Smooth muscle cell (in vitro differentiated cells): ENCODE measurements around the gene THBS4. TPM values are rescaled to one million over a fixed set of nuclear protein-coding genes. Genes with fewer than 3 reads are reported as not detected.

Source experiments
- DNase-seq: peaks from one replicate; lab custom pipeline; 2025; ENCODE audit not compliant: unreplicated experiment; lab: John Stamatoyannopoulos, UW
- H2AFZ ChIP-seq: fragments of 200-600 bp; sonication (generic); 2 replicates; pipeline ENCODE4 v1.6.0; 2016; ENCODE audit warnings: antibody characterized with exemption, low read depth, mild to moderate bottlenecking
- H3F3A ChIP-seq: fragments of 200-600 bp; sonication (generic); 2 replicates; pipeline ENCODE4 v1.6.0; 2017; ENCODE audit warnings: antibody characterized with exemption, low read depth
- H3K27ac ChIP-seq: fragments of 200-600 bp; sonication (generic); 2 replicates; pipeline ENCODE4 v1.5.1; 2016; ENCODE audit warnings: low read depth, mild to moderate bottlenecking
- H3K27me3 ChIP-seq: fragments of 200-600 bp; sonication (generic); 2 replicates; pipeline ENCODE4 v1.6.1; 2016; ENCODE audit warnings: low read depth, mild to moderate bottlenecking
- H3K36me3 ChIP-seq: fragments of 200-600 bp; sonication (generic); 2 replicates; pipeline ENCODE4 v1.5.1; 2016; ENCODE audit warnings: low read depth
- H3K4me1 ChIP-seq: fragments of 200-600 bp; sonication (generic); 2 replicates; pipeline ENCODE4 v1.5.1; 2016; ENCODE audit warnings: low read depth
- H3K4me2 ChIP-seq: fragments of 200-600 bp; sonication (generic); 2 replicates; pipeline ENCODE4 v1.6.0; 2016; ENCODE audit warnings: mild to moderate bottlenecking
- H3K4me3 ChIP-seq: fragments of 200-600 bp; sonication (generic); 2 replicates; pipeline ENCODE4 v1.5.1; 2016; ENCODE audit warnings: mild to moderate bottlenecking
- H3K79me2 ChIP-seq: fragments of 200-600 bp; sonication (generic); 2 replicates; pipeline ENCODE4 v1.6.0; 2016; ENCODE audit warnings: low read depth, mild to moderate bottlenecking
- H3K9ac ChIP-seq: fragments of 200-600 bp; sonication (generic); 2 replicates; pipeline ENCODE4 v1.6.0; 2016; ENCODE audit warnings: low read depth
- H3K9me3 ChIP-seq: fragments of 200-600 bp; sonication (generic); replicated peaks from 2 replicates; pipeline ENCODE4 v1.5.1; 2016; ENCODE audit warnings: low read depth
- H4K20me1 ChIP-seq: fragments of 200-600 bp; sonication (generic); 2 replicates; pipeline ENCODE4 v1.6.0; 2016; ENCODE audit warnings: low read depth
- whole genome bisulfite sequencing: methylation state at CpG from one replicate; pipeline ENCODE4 v1.1.7; 2016; ENCODE audit warnings: low lambda C conversion rate; 5-methylcytosine and 5-hydroxymethylcytosine counted together
- polyA plus RNA-seq: library from polyadenylated mRNA; unstranded; fragments of >200 nt; fragmentation: Nextera tagmentation; extraction: Ambion mirVana; gene quantifications from 2 replicates; pipeline ENCODE4 v1.2.1, GENCODE V29; 2016
- total RNA-seq: library from RNA; depleted of rRNA; stranded (reverse); fragments of >200 nt; gene quantifications from 2 replicates; pipeline ENCODE4 v1.2.3, GENCODE V29; 2014
- TF ChIP-seq, protein P1 (sequence below): fragments of 200-600 bp; sonication (generic); IDR thresholded peaks from 2 replicates; pipeline ENCODE4 v1.5.1; 2017; ENCODE audit warnings: borderline replicate concordance, mild to moderate bottlenecking, antibody characterized with exemption; ENCODE audit not compliant: insufficient read depth, poor library complexity, severe bottlenecking

Gene THBS4
- total and polyA plus RNA-seq, 2 experiments from 2014 or later, result 0.61 to 2.9 TPM

GRCh38 chr5:80068775-80069174 lies 33.6 kb downstream of the THBS4 start:
- Histone ChIP-seq H3K4me1 (no peaks in the 10 kb centered on the region), H3K4me3 (no peak overlapping the region), H3K27ac (no peak overlapping the region), H3K36me3 (no peaks in the 10 kb centered on the region), H4K20me1 (no peaks in the 10 kb centered on the region), H3K9me3 (no peaks in the 10 kb centered on the region), H3F3A (no peaks in the 10 kb centered on the region), H3K9ac (no peak overlapping the region), H2AFZ (no peak overlapping the region), H3K4me2 (no peak overlapping the region), H3K27me3 (no peaks in the 10 kb centered on the region), H3K79me2 (no peaks in the 10 kb centered on the region)
- TF ChIP-seq, protein P1, sequence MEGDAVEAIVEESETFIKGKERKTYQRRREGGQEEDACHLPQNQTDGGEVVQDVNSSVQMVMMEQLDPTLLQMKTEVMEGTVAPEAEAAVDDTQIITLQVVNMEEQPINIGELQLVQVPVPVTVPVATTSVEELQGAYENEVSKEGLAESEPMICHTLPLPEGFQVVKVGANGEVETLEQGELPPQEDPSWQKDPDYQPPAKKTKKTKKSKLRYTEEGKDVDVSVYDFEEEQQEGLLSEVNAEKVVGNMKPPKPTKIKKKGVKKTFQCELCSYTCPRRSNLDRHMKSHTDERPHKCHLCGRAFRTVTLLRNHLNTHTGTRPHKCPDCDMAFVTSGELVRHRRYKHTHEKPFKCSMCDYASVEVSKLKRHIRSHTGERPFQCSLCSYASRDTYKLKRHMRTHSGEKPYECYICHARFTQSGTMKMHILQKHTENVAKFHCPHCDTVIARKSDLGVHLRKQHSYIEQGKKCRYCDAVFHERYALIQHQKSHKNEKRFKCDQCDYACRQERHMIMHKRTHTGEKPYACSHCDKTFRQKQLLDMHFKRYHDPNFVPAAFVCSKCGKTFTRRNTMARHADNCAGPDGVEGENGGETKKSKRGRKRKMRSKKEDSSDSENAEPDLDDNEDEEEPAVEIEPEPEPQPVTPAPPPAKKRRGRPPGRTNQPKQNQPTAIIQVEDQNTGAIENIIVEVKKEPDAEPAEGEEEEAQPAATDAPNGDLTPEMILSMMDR, result no peak
- DNase-seq, result no peak
- WGBS, result 89% methylated on average over 4 of the region's 4 CpGs

GRCh38 chr5:80069251-80069800 lies 34.2 kb downstream of the THBS4 start:
- Histone ChIP-seq H4K20me1 (no peaks in the 10 kb centered on the region), H3K36me3 (no peaks in the 10 kb centered on the region), H3K9me3 (no peaks in the 10 kb centered on the region), H2AFZ (no peak overlapping the region), H3K27me3 (no peaks in the 10 kb centered on the region), H3K79me2 (no peaks in the 10 kb centered on the region), H3K9ac (no peak overlapping the region), H3K4me3 (no peak overlapping the region), H3K4me1 (no peaks in the 10 kb centered on the region), H3F3A (no peaks in the 10 kb centered on the region), H3K27ac (no peak overlapping the region), H3K4me2 (no peak overlapping the region)
- TF ChIP-seq, protein P1, result no peak
- no peak for DNase-seq
- WGBS, result 83% methylated on average over 4 of the region's 4 CpGs

- H3K4me2 ChIP-seq, result no peak overlapping the region
- H3F3A ChIP-seq, result no peaks in the 10 kb centered on the region
- H3K36me3 ChIP-seq, result no peaks in the 10 kb centered on the region
- H3K79me2 ChIP-seq, result no peaks in the 10 kb centered on the region
- TF ChIP-seq, protein P1, result no peak
- H3K9ac ChIP-seq, result no peak overlapping the region
- WGBS, result 59% methylated on average over 3 of the region's 3 CpGs
- H4K20me1 ChIP-seq, result no peaks in the 10 kb centered on the region
- no peaks in the 10 kb centered on the region for H3K27me3 ChIP-seq
- DNase-seq, result no peak
- H3K4me3 ChIP-seq, result no peak overlapping the region
- no peak overlapping the region for H3K27ac ChIP-seq
- H2AFZ ChIP-seq, result no peak overlapping the region
- no peaks in the 10 kb centered on the region for H3K4me1 ChIP-seq
- no peaks in the 10 kb centered on the region for H3K9me3 ChIP-seq
Observed at GRCh38 chr5:80069918-80070318, 34.8 kb downstream of the THBS4 start.
